NCI-H2196 treated with DMSO at 0.1 percent for 48 hours (cell line): ENCODE measurements around the gene ZNF714.
"Not testable (repeated sequence)": the region's sequence is repeated elsewhere in the genome, so short reads cannot be mapped to it uniquely, and the experiment has no call there.

Source experiments
- DNase-seq: peaks from one replicate; lab custom pipeline; 2025; ENCODE audit not compliant: unreplicated experiment; lab: John Stamatoyannopoulos, UW

The ZNF714 gene

DNA sequence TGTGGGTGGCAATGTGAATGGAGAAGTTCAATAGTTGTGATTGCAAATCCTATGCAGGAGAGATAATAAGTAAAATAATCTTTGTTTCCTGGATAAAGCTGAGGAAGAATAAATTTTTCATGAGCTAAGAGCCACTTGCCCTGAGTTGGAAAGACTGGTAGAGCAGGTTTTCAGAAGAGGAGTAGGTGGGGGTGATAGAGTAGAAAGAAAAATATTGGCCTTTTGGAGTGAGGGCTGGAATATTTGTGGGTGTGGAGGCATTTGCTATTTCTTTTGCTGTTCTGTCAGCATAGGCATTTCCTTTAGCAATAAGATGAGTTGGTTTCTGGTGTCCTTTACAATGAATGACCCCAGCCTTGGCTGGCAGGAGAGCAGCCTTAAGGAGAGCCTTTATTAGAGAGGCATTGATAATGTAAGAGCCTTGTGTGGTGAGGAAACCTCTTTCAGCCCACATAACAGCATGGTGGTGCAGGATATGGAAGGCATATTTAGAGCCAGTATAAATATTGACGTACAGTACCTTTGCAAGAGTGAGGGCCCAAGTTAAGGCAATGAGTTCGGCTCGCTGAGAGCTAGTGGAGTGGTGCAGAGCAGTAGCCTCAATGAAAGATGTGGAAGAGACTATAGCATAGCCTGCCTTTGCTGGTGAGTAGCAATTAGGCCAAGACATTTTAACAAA is 48.2 kb downstream of the ZNF714 start:
- no peak for DNase-seq

DNA sequence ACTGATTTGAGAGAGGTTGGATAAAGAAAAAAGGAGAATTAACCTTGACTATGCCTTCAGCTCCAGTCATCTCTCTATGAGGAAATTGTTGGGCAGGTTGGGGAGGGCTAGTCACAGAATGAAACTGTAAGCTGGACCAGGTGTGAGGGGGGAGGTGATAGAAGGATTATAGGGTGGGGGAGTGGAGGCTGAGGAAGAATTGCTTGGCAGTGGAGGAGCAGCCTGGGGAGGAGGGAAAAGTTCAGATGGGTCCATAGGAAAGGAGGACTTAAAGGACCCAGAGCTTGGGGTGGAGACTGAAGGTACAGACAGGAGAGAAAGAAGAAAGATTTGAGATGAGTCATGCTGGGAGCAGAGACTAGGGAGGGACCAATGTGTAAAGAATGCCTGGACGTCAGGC is 51.6 kb downstream of the ZNF714 start:
- DNase-seq, result no peak

DNA sequence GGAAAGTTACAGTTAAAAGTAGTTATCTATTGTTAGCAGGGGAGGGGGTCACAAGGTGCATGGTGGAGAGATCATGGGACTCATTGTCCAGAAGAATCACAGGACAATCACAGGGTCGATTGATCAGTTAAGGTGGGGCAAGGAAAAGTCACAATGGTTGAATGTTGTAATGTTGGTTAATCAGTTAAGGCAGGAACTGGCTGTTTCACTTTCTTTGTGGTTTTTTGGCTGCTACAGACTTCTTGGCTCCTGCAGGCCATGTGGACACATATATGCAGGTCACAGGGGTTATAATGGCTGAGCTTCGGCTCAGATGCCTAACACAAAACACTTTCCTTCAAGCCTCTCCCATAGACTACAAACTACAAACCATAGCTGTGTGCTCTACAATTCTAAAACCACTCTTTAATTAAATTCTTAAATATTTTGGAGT is 52.9 kb downstream of the ZNF714 start:
- DNase-seq, result no peak

DNA sequence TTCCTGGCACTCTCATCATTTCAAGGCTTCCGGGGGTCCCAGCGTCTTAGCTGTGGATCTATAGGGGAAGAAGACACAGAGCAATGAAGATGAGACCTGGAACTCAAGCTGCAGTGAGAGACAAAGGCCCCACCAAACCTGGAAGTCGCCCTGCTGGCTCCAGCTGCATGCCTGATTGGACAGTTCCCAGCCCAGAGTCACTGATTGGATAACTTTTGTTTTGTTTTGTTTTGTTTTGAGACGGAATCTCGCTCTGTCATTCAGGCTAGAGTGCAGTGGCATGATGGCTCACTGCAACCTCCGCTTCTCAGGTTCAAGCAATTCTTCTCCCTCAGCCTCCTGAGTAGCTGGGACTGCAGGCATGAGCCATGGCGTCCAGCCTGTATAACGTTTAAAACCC is 53.4 kb downstream of the ZNF714 start:
- no peak for DNase-seq

DNA sequence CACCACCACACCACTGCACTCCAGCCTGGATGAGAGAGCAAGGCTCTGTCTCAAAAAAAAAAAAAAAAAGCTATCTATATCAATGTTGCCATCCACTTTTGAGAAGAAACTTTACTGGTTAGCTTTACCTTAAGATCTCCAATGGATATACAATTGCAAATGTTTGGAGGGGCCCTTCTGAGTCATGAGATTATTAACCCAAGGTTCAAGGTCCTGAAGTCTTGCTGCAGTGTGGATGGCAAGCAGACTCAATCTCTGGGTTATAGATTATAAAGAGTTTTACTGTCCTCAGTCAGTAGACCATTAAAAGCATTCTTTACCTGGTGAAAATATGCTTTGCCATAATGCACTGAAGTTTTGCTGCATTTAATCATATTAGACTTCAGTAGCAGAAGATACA is 56.1 kb downstream of the ZNF714 start:
- no peak for DNase-seq

DNA sequence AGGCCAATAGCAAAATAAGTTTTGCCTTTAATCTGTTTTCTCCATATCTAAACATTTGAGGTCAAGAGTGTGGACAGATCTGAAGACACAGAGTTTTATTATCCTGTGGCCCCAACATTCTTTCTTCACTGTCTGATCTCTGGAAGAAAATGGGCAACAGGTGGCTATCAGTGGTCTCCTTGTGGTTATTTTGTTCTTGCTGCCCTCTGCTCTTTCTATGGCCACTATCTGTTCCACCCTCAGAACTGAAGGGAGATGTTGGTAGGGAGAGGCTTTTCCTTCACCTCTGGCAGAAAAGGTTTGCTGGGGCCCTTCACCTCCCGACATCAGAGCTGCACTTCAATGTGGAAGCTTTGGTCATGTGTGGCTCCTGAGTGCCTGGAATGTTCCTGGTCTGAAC is 59.0 kb downstream of the ZNF714 start:
- DNase-seq, result not testable (repeated sequence)

DNA sequence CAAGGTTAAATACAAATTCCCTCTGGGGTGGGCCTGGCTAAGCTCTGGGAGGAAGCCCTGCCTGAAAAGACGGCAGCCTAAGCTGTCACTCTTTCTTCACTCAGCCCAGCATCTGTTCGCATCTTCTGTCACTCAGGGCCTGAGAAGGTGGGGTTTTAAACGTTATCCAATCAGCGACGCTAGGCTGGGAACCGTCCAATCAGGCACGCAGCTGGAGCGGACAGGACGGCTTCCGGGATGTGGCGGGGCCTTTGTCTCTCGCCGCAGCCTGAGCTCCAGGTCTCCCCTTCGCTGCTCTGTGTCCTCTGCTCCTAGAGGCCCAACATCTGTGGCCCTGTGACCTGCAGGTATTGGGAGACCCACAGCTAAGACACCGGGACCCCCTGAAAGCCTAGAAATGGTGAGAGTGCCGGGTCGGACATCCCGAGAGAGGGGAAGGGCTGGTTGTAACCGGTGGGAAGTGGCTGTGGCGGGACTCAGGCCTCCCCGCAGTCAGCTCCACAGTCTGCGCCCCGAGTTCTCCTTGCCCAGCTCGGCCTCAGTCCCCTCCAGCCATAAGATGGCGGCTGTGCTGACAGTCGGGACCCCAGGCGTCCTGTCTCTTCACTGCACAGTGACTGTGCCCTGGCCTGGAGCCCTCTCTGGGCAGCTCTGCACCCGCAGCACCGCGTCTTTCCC is 59.9 kb downstream of the ZNF714 start, which contains the start of gene ZNF431:
Gene ZNF431, plus strand, starts transcription at position 254 of the 678 bp plus-strand sequence. Its CDS starts 144 bp downstream, at position 398.
- DNase-seq, result peak; percentile 82

DNA sequence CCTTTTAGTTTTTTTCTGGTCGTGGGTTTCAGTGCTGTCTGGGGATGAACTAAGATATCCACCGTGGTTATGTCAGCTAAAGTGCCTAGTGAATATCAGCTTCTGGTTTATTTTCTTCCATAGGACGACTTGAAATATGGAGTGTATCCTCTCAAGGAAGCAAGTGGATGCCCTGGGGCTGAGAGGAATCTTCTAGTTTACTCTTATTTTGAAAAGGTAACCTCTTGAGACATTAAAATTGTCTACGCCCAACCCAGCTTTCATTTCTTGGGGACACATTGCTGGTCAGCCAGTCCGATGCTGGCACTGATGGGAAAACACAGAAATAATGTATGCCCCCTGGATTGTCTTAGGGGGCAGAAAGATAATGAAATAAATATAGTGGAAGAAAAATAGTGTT is 61.4 kb downstream of the ZNF714 start:
- no peak for DNase-seq

DNA sequence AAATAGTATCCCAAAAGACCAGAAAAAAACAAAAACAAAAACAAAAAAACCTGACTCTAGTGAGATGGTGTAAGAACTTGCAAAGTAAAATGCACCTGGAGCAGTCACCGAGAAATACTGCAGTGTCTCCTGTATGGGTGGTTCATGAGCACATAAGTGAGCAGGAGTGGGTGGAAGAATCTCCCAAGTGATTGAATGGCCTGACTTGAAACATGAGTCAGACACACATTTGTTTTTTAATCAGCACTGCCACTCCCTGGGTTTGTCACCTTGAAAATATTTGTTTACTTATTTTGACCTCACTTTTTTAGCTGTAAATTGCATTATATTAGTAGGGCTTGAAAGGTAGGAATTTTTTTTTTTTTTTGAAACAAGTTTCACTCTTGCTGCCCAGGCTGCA is 61.9 kb downstream of the ZNF714 start:
- no peak for DNase-seq

DNA sequence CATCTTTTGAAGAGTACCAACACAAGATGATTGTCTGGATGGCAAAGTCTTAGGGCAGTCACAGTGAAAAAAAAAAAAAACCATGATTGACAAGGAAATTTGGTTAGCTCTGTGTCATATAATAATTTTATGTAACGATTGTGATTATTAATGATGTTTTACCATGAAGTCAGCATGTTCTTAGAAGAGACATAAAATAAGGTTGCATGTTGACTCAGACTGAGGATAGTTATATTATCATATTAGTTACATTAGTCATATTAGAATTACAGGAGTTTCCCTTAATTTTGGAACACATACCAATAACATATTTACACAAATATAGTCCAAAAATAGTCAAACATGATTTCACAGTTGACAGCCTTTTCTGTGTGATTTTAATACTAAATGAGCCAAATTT is 65.5 kb downstream of the ZNF714 start:
- no peak for DNase-seq

DNA sequence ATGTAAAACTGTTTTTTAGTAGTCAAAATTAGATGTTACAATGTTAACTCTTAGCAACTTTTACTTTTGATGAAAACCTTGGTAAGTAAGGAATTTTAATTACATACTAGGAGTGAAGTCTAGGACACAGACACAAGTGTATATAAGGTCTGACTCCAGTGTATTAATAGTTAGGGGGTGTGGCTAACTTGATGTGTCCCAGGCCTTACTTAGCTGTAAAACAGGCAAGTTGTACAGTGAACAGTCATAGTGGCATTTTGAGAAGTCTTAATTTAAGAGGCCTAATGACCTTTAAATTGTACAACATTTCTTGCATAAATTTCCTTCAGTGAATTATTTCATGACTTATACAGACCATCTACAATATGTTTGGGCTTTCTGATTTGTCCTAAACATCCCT is 66.7 kb downstream of the ZNF714 start:
- DNase-seq, result no peak

DNA sequence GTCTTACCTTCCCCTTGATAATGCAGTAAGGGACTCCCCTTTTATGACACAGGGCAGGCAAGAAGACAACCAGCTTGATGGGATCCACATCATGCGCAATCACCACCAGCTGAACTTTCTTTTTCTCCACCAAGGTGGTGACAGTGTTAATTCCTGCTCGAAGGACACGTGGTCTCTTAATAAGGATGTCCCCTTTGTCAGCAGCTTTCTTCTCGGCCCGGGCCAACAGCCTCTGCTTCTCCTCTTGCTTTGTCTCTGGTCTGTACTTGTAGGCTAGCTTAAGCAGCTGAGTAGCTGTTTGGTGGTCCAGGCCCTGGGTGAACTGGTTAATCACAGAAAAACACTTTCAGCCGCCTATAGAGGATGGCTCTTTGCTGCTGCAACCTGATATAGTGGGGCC is 67.9 kb downstream of the ZNF714 start:
- no peak for DNase-seq

DNA sequence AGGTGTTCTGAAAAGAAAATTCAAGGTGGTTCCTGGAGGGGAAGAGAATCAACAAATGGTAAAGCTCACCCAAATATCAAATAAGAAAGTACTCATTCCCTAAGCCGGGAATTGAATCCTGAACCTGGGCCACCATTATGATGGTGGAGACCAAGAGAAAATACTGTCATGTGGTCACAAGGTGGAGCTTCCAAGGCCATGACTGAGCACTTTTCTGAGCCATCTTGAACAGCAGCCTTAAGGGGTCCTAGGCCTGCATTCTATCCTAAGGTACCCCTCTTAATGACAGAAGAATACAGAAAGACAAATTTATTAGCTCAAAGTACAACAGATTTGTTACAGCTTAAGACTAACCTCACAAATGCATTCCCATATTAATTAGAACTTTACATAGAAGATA is 69.5 kb downstream of the ZNF714 start:
- DNase-seq, result no peak

DNA sequence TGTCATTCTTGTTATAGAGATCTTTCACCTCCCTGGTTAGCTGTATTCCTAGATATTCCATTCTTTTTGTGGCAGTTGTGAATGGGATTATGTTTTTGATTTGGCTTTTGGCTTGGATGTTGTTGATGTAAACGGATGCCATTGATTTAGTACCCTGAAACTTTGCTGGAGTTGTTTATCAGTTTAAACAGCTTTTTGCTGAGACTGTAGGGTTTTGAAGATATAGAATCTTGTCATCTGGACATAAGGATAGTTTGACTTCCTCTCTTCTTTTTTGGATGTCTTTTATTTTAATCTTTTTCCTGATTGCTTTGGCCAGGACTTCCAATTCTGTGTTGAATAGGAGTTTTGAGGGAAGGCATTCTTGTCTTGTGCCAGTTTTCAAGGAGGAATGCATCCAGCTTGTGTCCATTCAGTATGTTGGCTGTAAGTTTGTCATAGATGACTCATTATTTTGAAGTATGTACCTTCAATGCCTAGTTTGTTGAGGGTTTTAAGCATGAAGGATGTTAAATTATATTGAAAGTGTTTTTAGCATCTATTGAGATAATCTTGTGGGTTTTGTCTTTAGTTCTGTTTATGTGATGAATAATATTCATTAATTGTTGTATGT is 76.6 kb downstream of the ZNF714 start:
- DNase-seq, result no peak

DNA sequence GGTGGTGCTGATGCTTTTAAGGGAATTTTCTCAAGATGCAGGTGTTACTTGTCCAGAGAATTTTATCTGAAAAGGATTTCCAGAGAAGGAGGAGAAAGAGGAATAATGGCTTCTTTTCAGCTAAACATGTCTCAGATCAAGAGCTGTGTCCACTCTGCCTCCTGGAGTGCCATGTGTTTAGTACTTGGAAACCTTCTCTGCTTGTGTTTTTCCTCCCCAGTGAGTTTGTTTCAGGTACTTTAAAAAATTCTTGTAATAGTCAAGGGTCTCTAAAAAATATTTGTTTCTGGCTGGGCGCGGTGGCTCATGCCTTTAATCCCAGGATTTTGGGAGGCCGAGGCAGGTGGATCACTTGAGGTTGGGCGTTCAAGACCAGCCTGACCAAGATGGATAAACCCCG is 82.5 kb downstream of the ZNF714 start:
- DNase-seq, result no peak

DNA sequence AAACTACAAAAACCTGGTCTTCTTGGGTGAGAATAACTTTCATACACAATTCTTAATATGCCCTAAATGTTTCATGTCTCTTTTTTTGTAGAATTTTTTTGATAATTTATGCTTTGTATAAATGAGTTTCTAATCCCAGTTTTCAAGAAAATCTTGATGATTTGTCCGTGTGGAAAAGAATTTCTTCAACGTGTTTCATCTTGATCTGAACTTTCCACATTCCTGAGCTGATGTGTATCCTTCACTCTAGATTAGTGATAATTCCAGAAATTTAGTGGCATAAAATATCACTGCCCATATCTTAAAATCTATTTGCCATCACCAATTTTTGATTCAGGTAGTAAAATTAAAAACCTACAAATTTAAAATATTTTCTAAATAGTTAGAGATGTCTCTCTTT is 84.4 kb downstream of the ZNF714 start:
- no peak for DNase-seq
